COLO668 (cell line): ENCODE measurements around the gene ABCA5.
"Not testable (repeated sequence)": the region's sequence is repeated elsewhere in the genome, so short reads cannot be mapped to it uniquely, and the experiment has no call there.

Experiments used
- DNase-seq: peaks from one replicate; lab custom pipeline; 2025; ENCODE audit not compliant: unreplicated experiment; lab: John Stamatoyannopoulos, UW

Gene ABCA5

DNA sequence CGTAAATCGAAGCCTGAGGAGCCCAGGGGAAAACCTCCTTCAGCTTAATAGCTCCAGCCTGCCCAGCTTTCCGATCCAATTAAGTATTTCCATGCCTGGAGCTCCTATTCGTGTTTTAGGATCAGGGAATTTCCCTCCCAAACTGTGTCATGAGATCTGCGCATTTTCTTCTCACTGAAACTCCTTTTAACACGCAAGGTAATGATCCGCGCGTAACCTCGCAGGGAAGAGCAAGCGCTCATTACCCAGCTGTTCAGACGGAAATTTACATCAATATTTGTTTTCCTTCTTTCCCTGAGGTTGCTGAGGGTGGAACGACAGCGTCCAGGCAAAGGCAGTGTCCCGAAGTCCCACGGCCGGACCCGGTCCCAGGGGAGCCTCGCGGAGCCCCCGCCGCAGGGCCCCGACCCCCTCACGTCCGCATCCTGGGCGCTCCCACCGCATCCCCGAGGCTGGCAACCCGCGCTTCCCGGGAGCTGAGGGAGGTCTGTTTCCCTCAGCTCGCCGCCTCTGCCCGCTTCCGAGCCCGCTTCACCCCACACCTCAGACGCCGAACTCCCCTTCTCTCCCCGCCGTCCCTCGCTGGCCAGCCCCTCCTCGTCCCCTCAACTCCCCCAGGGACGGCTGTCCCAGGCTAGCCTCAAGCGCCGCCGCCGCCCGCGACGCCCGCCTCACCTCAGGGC lies 415 bp downstream of the ABCA5 start:
- peak; percentile 31 for DNase-seq

DNA sequence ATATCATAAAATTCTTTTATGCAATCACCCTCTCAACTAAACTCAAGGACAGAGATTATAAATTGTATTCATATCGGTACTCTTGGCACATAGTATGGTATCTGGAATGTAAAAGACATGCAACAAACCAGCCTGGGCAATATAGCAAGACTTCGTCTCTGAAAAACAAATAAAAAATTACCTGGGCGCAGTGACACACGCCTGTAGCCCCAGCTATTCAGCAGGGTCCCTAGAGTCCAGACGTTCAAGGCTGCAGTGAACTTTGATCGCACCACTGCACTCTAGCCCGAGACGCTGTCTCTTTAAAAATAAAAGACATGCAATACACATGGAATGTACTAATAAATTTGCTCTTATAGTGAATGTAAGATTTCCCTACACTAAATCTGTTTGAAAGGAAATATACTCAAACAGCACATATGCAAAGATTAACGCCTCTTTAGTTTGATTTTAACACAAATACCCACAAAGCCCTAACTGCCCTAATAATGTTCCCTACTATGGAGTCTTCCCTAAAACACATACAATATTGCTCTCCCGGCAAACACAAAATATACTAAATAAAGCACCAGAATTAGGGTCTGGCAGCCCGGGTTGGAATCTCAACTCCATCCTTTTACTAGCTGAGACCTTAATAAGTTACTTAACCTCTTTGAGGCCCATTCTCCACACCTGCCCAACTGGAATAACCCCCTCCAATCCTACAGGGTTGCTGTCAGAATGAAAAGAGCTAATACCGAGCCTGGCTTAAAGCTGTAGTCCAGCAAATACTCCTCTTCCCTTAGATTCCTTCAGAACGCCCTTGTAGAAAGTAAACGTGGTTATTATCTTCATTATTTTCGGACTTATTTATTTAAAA lies 1.2 kb downstream of the ABCA5 start:
- peak; percentile 10 for DNase-seq

DNA sequence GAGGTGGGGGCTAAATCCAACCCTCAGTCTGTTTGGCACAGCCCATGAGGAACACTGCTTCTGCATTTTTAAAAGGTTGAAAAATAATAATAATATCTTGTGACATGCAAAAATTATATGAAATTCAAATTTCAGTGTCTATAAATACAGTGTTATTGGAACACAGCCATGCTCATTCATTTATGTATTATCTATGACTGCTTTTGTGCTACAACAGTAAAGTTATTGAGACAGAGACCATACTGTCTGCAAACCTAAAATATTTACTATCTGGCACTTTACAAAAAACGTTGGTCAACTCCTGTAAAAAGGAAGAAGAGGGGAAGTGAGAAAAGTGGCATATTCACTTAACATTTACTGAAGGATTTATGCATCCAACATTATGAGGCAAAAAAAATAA lies 3.1 kb downstream of the ABCA5 start:
- no peak for DNase-seq

DNA sequence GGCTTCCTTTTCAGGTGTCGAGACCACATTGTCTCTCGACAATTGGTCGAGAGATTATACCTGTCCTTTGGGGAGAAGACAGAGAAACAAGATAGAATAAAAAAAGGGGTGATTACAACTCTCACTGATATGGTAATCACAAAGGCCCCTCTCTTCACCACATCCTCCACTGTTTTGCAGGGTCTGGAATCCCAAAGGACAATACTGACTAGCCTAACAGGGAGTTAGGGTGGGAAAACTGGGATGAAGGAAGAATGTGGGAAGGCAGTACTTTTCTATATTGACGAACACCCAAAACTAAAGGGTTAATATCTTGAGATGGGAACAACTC lies 6.1 kb downstream of the ABCA5 start:
- no peak for DNase-seq

DNA sequence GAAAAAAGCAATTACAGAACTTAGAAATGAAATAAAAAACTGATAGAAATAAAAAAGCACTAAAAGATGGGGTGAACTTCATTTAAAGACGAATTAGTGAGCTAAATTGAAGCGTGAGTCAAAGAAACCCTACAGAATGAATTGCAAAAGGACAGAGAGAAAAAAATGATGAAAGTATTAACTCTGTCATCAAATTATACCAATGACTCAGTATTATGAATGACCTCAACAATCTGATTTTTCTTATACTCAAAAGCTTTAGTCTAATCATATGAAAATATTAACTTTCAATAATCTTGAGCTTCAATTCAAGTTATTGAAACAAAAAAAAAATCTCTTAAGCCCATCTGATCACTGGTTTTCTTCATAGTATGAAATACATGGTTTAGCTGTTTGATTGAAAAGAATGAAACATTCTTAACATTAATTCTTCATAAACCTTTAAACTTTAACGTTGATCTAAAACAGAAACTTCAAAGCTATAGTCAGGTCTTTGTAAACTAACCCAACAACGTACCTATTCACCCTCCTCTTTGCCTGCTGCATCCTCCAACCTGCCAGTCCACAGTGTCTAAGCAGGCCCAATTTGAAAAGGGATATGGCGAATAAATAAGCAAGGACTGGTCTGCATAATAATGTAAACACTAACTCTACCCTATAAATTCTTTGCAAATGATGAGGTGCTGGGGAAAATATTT lies 6.6 kb downstream of the ABCA5 start:
- DNase-seq = no peak

DNA sequence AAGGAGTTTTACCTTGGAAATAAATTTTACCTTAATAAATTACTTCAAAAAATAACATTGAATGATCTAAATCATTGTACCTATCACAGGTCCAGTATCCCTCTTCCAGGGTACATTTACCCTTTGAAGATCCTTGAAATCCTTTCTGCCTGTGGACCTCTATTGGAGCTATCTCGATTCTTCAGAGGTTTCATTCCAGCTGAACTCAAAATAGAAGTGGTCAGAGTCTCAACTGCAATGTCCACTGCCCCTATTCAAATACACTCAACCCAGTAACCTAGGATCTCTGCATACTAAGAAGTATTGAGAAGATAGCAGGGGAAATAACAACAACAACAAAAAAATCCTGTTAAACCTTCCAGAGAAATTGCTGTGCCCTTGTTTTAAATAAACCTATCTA lies 9.3 kb downstream of the ABCA5 start:
- no peak for DNase-seq

DNA sequence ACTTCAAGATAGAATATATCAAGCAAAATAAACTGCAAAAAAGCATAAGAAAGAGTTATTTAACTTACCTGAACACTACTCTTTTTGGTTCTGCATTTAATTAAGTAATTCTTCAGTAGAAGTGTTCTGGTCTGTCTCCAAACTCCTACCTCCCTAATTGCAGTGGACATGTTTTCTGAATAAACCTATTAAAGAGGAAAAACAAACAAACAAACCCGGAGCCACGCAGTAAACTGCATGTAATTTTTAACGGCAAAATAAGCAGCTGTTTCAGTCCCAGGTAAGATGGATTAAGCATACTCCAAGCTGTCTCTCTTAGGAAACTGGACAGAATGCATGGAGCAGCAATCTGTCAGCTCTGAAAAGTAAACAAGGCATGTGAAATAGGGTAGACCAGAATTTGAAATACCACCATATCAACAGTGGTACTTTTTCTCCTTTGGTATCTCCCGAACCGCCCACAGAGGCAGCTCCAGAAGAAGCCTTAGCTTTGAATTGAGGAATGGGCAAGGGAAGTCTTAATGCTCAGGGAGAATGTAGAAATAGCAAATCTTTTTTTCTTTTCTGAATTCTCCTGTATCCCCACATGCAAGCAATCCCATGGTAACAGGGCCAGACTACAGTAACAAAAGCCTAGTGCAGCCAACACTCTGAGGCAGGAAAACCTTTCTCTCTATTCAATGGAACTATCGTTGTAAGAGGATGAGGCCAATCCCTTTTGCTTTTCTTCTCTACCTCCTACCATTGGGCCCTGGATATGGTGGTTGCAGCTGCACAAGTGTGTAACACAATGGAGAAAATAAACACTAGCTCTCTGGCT lies 12.5 kb downstream of the ABCA5 start:
- peak; percentile 19 for DNase-seq

DNA sequence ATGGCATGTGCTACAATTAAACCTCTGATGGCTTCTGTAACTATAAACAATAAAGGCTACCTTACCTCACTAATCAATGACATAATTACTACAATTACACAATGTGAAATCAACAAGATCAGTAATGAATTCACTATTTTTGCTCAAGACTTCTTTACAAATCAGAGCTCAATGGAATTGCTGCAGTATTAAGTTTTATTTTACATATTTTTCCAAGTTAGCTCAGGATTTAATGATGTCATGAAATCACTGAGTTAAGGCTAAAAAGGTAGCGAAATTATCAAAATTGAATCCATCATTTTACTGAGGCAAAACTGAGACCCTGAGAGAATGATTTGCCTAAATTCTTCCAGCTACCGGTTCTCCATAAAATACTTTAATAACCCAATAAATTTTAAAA lies 21.8 kb downstream of the ABCA5 start:
- no peak for DNase-seq

DNA sequence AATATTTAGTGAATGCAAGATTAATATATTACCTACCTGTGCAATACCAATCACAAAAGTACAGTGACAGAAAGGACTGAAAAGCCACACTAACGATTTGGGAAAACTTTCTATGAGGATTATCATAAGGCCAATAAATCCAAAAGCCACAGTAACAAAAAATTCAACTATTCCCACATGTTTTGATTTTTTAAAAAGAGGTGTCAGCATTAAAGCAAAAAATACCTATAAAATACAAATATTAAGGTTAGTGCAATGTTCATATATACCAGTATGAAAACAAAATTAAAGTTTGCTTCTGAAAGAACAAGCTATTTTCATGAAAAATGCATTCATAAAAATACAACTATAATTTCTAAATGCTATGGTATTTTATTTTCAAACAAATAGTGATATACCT lies 24.3 kb downstream of the ABCA5 start:
- no peak for DNase-seq

DNA sequence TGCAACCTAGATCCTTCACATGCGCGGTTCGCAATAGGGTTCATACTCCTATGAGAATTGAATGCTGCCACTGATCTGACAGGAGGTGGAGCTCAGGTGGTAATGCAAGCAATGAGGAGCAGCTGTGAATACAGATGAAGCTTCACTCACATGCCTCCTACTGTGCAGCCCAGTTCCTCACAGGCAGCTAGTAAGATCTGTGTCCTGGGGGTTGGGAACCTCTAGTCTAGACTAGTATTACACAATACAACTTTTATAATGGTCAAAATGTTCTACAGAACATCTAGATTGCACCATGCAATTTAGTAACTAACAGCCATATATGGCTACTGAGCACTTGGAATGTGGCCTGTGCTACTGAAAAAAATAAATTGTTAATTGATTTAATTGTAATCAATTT lies 26.7 kb downstream of the ABCA5 start:
- DNase-seq = peak; percentile 3

DNA sequence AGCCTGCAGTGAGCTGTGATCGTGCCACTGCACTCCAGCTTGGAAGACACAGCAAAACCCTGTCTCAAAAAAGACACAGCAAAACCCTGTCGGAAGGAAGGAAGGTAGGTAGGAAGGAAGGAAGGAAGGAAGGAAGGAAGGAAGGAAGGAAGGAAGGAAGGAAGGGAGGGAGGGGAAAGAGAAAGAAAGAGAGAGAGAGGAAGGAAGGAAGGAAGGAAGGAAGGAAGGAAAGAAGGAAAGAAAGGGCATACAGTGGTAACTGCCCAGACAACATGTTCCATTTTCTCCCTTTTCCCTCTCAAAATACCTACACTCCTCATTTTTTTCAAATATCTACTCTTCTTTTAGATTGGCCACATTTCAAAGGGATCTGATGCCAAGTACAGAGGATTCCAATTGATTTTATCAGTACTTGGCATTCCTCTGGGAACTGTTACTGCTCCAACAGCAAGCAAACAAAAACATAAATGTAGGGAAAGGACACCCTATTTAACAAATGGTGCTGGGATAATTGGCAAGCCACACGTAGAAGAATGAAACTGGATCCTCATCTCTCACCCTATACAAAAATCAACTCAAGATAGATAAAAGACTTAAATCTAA lies 28.7 kb downstream of the ABCA5 start:
- not testable (repeated sequence) for DNase-seq

DNA sequence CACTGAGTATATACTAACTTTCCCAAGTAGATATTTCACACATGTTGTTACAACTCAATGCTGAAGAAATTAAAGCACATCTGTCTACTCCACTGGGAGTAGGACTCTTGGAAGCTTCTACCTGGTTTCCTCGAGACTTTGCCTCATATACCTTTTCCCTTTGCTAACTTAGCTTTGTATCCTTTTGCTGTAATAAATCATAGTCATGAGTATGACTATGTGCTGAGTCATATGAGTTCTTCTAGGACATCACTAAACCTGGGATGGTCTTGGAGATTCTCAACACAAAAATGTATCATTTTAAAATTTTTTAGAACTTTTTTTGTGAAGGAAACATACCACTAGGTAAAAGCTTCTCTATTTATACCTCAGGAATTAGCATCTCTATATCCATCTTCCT lies 39.8 kb downstream of the ABCA5 start:
- DNase-seq = no peak

DNA sequence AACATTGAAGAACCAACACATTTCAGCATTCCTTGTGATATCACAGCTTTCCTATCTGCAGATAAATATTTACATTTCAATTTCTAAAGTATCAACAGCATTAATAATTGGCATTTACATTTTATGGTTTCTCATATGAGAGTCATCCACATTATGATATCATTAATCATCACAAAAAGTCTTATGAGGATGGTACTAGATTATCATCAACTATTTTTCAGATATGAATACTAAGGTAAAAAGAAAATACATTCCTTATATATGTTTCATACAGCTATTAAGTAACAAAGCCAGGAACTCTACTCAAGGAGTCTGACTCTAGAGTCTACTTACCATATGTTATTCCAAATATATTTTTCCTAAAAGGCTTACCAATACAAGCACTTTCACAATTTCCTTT lies 40.7 kb downstream of the ABCA5 start:
- no peak for DNase-seq

DNA sequence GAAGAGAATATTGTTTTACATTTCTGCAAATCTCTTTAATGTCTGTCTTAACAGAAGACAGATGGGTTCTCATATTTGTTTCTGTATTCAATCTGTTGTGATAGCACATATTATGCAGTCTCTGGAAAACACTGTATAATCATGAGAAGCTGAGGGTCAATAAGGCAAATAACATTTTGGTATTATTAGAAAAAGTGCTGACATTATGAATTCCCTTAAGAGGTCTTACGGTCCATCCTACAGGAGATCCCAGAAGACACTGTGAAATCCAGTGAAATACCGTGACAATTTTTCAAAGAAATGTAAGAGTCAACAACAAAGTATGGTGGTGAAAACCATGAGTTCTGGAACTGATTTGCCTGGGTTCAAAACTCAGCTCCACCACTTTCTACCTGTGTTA lies 42.3 kb downstream of the ABCA5 start:
- DNase-seq = no peak

DNA sequence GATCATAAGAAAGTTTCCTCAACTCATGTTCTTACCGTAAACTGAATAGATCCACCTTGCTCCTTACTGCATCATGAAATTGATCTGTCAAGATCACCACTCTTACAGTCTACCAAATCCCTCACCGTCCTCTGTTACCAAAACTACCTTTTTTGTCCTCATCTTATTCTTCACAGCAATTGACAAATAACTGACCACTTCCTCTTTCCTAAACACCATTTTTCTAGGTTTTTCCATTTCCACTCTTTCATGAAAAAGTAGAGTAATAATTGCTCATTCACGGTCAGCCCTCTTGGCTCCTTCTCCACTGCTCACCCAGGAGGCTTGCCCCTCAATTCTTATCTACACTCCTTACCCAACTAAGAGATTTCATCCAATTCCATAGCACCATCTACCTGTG lies 44.9 kb downstream of the ABCA5 start:
- DNase-seq = no peak

DNA sequence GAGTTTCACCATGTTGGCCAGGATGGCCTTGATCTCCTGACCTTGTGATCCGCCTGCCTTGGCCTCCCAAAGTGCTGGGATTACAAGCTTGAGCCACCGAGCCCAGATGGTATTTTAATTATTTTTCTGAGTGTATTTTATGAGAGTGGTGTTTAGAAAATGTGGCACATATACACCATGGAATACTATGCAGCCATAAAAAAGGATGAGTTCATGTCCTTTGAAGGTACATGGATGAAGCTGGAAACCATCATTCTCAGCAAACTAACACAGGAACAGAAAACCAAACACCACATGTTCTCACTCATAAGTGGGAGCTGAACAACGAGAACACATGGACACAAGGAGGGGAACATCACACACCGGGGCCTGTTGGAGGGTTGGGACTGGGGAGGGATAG lies 50.7 kb downstream of the ABCA5 start:
- not testable (repeated sequence) for DNase-seq

DNA sequence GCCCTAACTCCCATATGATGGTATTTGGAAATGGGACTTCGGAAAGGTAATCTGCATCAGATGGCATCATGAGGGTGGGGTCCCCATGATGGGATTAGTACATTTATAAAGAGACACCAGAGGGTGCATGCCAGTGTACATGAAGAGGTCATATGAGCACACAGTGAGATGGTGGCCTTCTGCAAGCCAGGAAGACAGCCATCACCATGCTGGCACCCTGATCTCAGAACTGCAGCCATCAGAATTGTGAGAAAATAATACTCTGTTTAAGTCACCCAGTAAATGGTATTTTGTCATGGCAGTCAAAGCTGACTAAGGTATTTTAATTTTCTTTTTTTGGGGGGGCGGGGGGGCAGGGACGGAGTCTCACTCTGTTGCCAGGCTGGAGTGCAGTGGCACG lies 51.2 kb downstream of the ABCA5 start:
- no peak for DNase-seq

DNA sequence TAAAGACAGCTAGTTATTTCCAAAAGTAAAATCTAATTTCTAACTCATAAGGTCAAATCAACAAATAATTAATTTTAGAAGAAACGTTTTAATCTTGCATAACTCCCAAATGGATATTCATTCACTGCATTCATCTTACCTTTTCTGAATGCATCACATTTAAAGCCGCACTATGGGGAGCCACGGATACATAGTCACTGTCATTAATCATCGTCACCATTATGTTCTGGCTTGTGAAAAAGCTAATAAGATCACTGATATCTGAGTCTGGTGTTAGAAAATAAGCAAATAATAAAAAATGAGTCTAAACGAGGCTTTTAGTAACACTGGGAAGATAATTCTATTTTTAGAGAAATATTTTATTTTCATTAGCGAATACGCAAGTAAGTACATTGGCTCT lies 55.9 kb downstream of the ABCA5 start:
- DNase-seq = no peak

DNA sequence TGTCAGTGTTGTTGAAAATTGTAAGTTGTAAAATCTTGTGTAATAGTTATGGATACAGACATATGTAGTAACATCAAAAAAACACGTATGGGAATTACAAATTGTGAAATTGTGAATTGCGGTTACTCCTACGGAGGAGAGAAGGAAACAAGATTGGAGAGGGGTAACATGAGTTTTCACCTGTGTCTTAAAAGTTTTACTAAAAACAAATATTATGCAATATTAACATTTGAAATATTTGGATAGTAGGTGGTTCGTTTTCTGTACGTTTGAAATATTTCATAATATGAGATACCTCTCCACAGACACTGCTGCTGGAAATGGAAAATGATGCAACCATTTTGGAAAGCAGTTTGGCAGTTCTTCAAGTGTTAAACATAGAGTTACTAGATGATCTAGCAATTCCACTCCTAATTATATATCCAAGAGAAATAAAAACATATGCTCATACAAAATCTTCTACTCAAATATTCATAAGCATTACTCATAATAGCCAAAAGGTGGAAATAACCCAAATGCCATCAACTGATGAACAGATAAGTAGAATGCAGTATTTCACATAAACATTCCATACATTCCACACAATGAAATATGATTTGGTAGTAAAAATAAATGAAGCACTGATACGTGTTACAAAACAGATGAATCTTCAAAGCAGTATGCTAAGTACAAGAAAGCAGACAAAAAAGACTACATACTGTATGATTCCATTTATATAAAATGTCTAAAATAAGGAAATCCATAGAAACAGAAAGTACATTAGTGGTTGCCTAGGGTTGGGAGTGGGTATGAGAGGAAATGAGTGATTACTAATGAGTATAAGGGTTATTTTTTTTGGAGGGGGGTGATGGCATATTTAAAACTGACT lies 57.6 kb downstream of the ABCA5 start:
- no peak for DNase-seq

DNA sequence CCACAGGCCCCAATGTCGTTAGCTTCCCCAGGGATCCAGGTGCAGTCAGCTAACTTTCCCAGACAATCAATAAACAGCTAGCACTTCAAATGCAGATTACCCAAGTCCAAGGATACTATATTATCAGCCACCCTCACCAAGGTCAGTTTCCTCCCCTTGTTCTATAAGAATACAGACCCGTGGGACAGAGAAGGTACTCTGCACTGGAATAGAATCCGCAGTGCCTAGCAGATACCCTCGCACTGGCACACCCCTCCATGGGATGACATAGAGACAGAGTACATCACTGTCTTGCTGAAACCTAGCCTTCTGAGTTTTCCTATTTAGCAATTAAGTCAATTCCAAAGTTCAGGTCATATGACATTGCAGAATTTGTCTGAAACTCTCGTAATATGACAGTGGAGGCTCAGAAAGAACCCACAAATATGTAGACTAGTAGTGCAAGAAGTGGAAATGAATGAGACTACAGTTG lies 58.4 kb downstream of the ABCA5 start:
- no peak for DNase-seq
